K562 (cell line): Measurements from ENCODE around the gene PGM3. TPM values are rescaled to one million over a fixed set of nuclear protein-coding genes. Genes with fewer than 3 reads are reported as not detected.

Experiments
- ATAC-seq: fragments of 200-7000 bp; cut with Tn5 transposase; 3 replicates; pipeline ENCODE4 v1.9.1; 2020; ENCODE audit warnings: moderate library complexity
- BruUV-seq: library from RNA; stranded (reverse); fragments of 400-500 nt; replicated peaks from 2 replicates; lab custom pipeline; 2021; lab: Mats Ljungman, UMichigan
- CTCF ChIA-PET: fragments of 300-600 bp; formaldehyde crosslinking; extraction: SDS; loops from one replicate; lab custom pipeline; 2021; ENCODE audit warnings: low intra/inter-chr PET ratio; lab: Yijun Ruan, JAX
- POLR2A ChIA-PET: fragments of 300-600, 350-650 bp; sonication (Branson Sonifier 250); formaldehyde crosslinking; extraction: SDS; loops from one replicate; lab custom pipeline; 2021; ENCODE audit warnings: antibody characterized with exemption, inconsistent platforms; lab: Yijun Ruan, JAX
- DNase-seq, 4 experiments: peaks; one replicate each; pipeline versions ENCODE4 v3.0.0 to v3.0.0-alpha.2; 2011 to 2018; ENCODE audit warnings: low spot score in 3 of 4, mixed read lengths in 3 of 4; ENCODE audit errors: extremely low read depth in 1 of 4
- FAIRE-seq: peaks from 2 replicates; lab custom pipeline; 2011; peaks lifted over from hg19 to GRCh38; lab: Jason Lieb, UNC
- H2AFZ ChIP-seq: 2 replicates; pipeline ENCODE4 v1.6.0; 2011; ENCODE audit warnings: low read depth, low read length, control low read depth, inconsistent platforms
- H3K27ac ChIP-seq: fragments of 200-600 bp; 3 replicates; pipeline ENCODE4 v1.8.0; 2011; ENCODE audit warnings: low read depth, mild to moderate bottlenecking, control low read depth, inconsistent platforms, low read length, moderate library complexity, mixed read lengths; ENCODE audit errors: extremely low read depth
- H3K27me3 ChIP-seq, 2 experiments: fragments of 300-600 bp in 1 of 2; 2 replicates in 1 of 2; 3 replicates in 1 of 2; pipeline versions ENCODE4 v1.6.0 to v1.8.0; 2011; ENCODE audit warnings: inconsistent platforms in 2 of 2, low read length in 2 of 2, mild to moderate bottlenecking in 1 of 2, mixed read lengths in 1 of 2, moderate library complexity in 1 of 2; ENCODE audit not compliant: control insufficient read depth in 2 of 2, insufficient read depth in 2 of 2
- H3K36me3 ChIP-seq: fragments of 300-600 bp; 3 replicates; pipeline ENCODE4 v1.8.0; 2011; ENCODE audit warnings: mild to moderate bottlenecking, low read length, inconsistent platforms; ENCODE audit not compliant: control insufficient read depth, insufficient read depth
- H3K4me1 ChIP-seq, 2 experiments: fragments of 200-600 bp in 1 of 2; replicated peaks in 1 of 2; 2 replicates in 1 of 2; 3 replicates in 1 of 2; pipeline versions ENCODE4 v1.5.1 to v1.8.0; 2011; ENCODE audit warnings: inconsistent platforms in 2 of 2, low read length in 2 of 2, mild to moderate bottlenecking in 1 of 2, mixed read lengths in 1 of 2, moderate library complexity in 1 of 2; ENCODE audit not compliant: control insufficient read depth in 2 of 2, insufficient read depth in 2 of 2
- H3K4me2 ChIP-seq: 2 replicates; pipeline ENCODE4 v1.6.1; 2011; ENCODE audit warnings: low read length, control low read depth, inconsistent platforms, mixed read lengths; ENCODE audit not compliant: insufficient read depth
- H3K4me3 ChIP-seq: fragments of 200-600 bp; sonication (generic), shearing (Covaris generic); 2 replicates; pipeline ENCODE4 v1.5.1; 2016; ENCODE audit warnings: control low read depth, inconsistent platforms
- H3K79me2 ChIP-seq: fragments of 200-600 bp; 3 replicates; pipeline ENCODE4 v1.8.0; 2011; ENCODE audit warnings: low read length, inconsistent platforms; ENCODE audit not compliant: control insufficient read depth, insufficient read depth
- H3K9ac ChIP-seq, 2 experiments: 2 replicates each; pipeline versions ENCODE4 v1.6.0 to v1.6.1; 2011; ENCODE audit warnings: low read depth in 2 of 2, low read length in 2 of 2, control low read depth in 1 of 2, inconsistent platforms in 1 of 2, mild to moderate bottlenecking in 1 of 2, mixed read lengths in 1 of 2; ENCODE audit not compliant: insufficient read depth in 1 of 2
- H3K9me1 ChIP-seq: one replicate; pipeline ENCODE4 v1.6.0; 2011; ENCODE audit warnings: inconsistent platforms, mild to moderate bottlenecking, low read length, moderate library complexity; ENCODE audit not compliant: control insufficient read depth, insufficient read depth
- H3K9me3 ChIP-seq: replicated peaks from 2 replicates; pipeline ENCODE4 v1.5.1; 2011; ENCODE audit warnings: low read depth, low read length, inconsistent platforms; ENCODE audit not compliant: control insufficient read depth, insufficient read depth
- H4K20me1 ChIP-seq: replicated peaks from 2 replicates; pipeline ENCODE4 v1.6.1; 2011; ENCODE audit warnings: low read length, inconsistent platforms, mixed read lengths; ENCODE audit not compliant: control insufficient read depth, insufficient read depth
- CC2D1A ChIP-seq: fragments of 450-650 bp; IDR thresholded peaks from 2 replicates; pipeline ENCODE4 v1.6.1; 2017; ENCODE audit warnings: mild to moderate bottlenecking
- E2F6 ChIP-seq, 2 experiments: IDR thresholded peaks; 2 replicates each; pipeline ENCODE4 v1.6.1; 2011; ENCODE audit warnings: borderline replicate concordance in 1 of 2, control low read depth in 1 of 2, low read depth in 1 of 2, low read length in 1 of 2, mild to moderate bottlenecking in 1 of 2, mixed read lengths in 1 of 2, moderate library complexity in 1 of 2; ENCODE audit not compliant: insufficient read depth in 1 of 2, insufficient read length in 1 of 2, poor library complexity in 1 of 2, severe bottlenecking in 1 of 2; ENCODE audit errors: extremely low read depth in 1 of 2
- ILF3 ChIP-seq: fragments of 450-650 bp; IDR thresholded peaks from 2 replicates; pipeline ENCODE4 v1.6.1; 2018; ENCODE audit warnings: antibody characterized with exemption, mild to moderate bottlenecking, moderate library complexity, borderline replicate concordance
- NR2C2 ChIP-seq, 2 experiments: fragments of 200-800 bp in 1 of 2; sonication (Bioruptor generic) in 1 of 2; sonication (generic) in 1 of 2; formaldehyde crosslinking in 1 of 2; IDR thresholded peaks; 2 replicates each; pipeline versions ENCODE4 v1.6.1 to v1.8.0; 2016 to 2022; ENCODE audit warnings: mild to moderate bottlenecking in 1 of 2, missing compliant biosample characterization in 1 of 2, missing genetic modification characterization in 1 of 2, missing genetic modification reagents in 1 of 2
- POLR2H ChIP-seq: IDR thresholded peaks from 2 replicates; pipeline ENCODE4 v1.6.1; 2016; ENCODE audit warnings: missing genetic modification characterization, low read depth, mild to moderate bottlenecking, control low read depth, missing compliant biosample characterization, moderate library complexity
- REST ChIP-seq, 2 experiments: fragments of 450-650 bp; formaldehyde crosslinking in 1 of 2; IDR thresholded peaks; 2 replicates each; pipeline versions ENCODE4 v1.4.0 to v1.6.1; 2014 to 2020; ENCODE audit warnings: mild to moderate bottlenecking in 2 of 2, borderline replicate concordance in 1 of 2, low read depth in 1 of 2
- ZBTB26 ChIP-seq: fragments of 450-650 bp; formaldehyde crosslinking; IDR thresholded peaks from 2 replicates; pipeline ENCODE4 v1.4.0; 2022; ENCODE audit warnings: missing genetic modification characterization
- ZNF12 ChIP-seq: sonication (generic); formaldehyde crosslinking; IDR thresholded peaks from 2 replicates; pipeline ENCODE4 v1.4.0; 2020; ENCODE audit warnings: mild to moderate bottlenecking, missing genetic modification reagents
- ZNF232 ChIP-seq: sonication (generic); formaldehyde crosslinking; IDR thresholded peaks from 2 replicates; pipeline ENCODE4 v1.8.0; 2022; ENCODE audit warnings: mild to moderate bottlenecking, missing genetic modification reagents
- ZNF584 ChIP-seq: fragments of 200-800 bp; sonication (Bioruptor generic); IDR thresholded peaks from 2 replicates; pipeline ENCODE4 v1.6.1; 2016; ENCODE audit warnings: low read depth, mild to moderate bottlenecking, missing genetic modification characterization, missing compliant biosample characterization
- WGBS: fragments of 100-300 bp; shearing (Covaris generic); methylation state at CpG from one replicate; pipeline ENCODE4 v1.1.6; 2016; ENCODE audit warnings: low coverage, mixed read lengths; ENCODE audit not compliant: insufficient coverage; ENCODE audit errors: missing lambda C conversion rate; 5-methylcytosine and 5-hydroxymethylcytosine counted together
- in situ Hi-C: fragments of 300-500 bp; cut with MboI; formaldehyde crosslinking; loops from 4 replicates; pipeline ENCODE4 v1.15.0; 2018; ENCODE audit warnings: inconsistent platforms, mixed read lengths
- intact Hi-C: fragments of 100-400 bp; cut with micrococcal nuclease; formaldehyde crosslinking; loops from 2 replicates; pipeline ENCODE4 v1.14.2; 2022
- polyA plus RNA-seq, 8 experiments: library from polyadenylated mRNA; depleted of rRNA in 4 of 8; stranded (reverse) in 5 of 8; unstranded in 3 of 8; fragments of >200 nt; fragmentation: Nextera tagmentation in 2 of 8; fragmentation: Illumina TruSeq in 1 of 8; extraction: Ambion mirVana in 2 of 8; extraction: Trizol in 1 of 8; gene quantifications; 2 replicates each; pipeline versions ENCODE4 v1.2.1 to v1.2.3, GENCODE V29; 2011 to 2014; ENCODE audit warnings: inconsistent platforms in 1 of 8, missing spikeins in 1 of 8
- total RNA-seq, 7 experiments: library from RNA; depleted of rRNA in 6 of 7; stranded (reverse); fragments of >200 nt in 6 of 7; fragmentation: Illumina TruSeq in 2 of 7; extraction: Trizol in 2 of 7; gene quantifications; 2 replicates each; pipeline versions ENCODE4 v1.2.1 to v1.2.3, GENCODE V29; 2011 to 2021; ENCODE audit warnings: low replicate concordance in 1 of 7

Gene PGM3
- total and polyA plus RNA-seq, 9 of the 15 experiments (the other 6 are each of a cell fraction or from before 2014, with no cell fraction given), result 19.1 to 107 (median 50.5) TPM

GRCh38 chr6:83117802-83118201, 75.3 kb downstream of the PGM3 start:
- intact Hi-C loops (no loop called here), in situ Hi-C loops (no loop called here)
- FAIRE-seq (peak; percentile 19), DNase-seq (no peak), ATAC-seq (no peak)
- Histone ChIP-seq H3K27me3 (no peaks in the 10 kb centered on the region), H3K4me3 (no peak overlapping the region), H4K20me1 (no peaks in the 10 kb centered on the region), H3K4me2 (no peak overlapping the region), H3K79me2 (no peaks in the 10 kb centered on the region), H3K36me3 (no peaks in the 10 kb centered on the region), H2AFZ (no peak overlapping the region), H3K9ac (no peak overlapping the region), H3K4me1 (no peaks in the 10 kb centered on the region), H3K9me3 (no peaks in the 10 kb centered on the region), H3K27ac (no peak overlapping the region), H3K9me1 (no peaks in the 10 kb centered on the region)
- ChIA-PET POLR2A (interaction anchor here (0.7 to 1.1 kb wide), 2 partner anchors 16 to 53 kb away, joined by 3 read pairs; no protein-coding TSS in a partner anchor), CTCF (no interaction called here)
- BruUV-seq, result no TSS peak
- 54% methylated on average over 1 of the region's 1 CpG for WGBS
- TF ChIP-seq REST (IDR thresholded peaks at IDR 0.05; ENCODE audit: borderline replicate concordance), result no peak
- TF ChIP-seq REST (CRISPR knock-in tag; IDR thresholded peaks at IDR 0.05; ENCODE audit: low read depth), result no peak
- no peak for TF ChIP-seq ZNF584 (CRISPR knock-in tag)
- TF ChIP-seq ILF3, result no peak
- TF ChIP-seq ZBTB26 (CRISPR knock-in tag), result no peak
- no peak for TF ChIP-seq E2F6 (IDR thresholded peaks at IDR 0.05; ENCODE audit: borderline replicate concordance in 1 of 2, extremely low read depth in 1 of 2, insufficient read depth in 1 of 2, insufficient read length in 1 of 2, low read depth in 1 of 2, low read length in 1 of 2, poor library complexity in 1 of 2, severe bottlenecking in 1 of 2)
- TF ChIP-seq ZNF12 (CRISPR knock-in tag), result no peak
- TF ChIP-seq NR2C2 (CRISPR knock-in tag; IDR thresholded peaks at IDR 0.05), result no peak
- TF ChIP-seq NR2C2 (tag; IDR thresholded peaks at IDR 0.05), result no peak
- no peak for TF ChIP-seq CC2D1A
- no peak for TF ChIP-seq ZNF232
- TF ChIP-seq POLR2H (tag), result no peak
